Measurements from ENCODE around the gene PGR. TPM values are rescaled to one million over a fixed set of nuclear protein-coding genes. Genes with fewer than 3 reads are reported as not detected.

Gene PGR
- total and polyA plus RNA-seq, 2 of the 8 experiments (the other 6 are each of a cell fraction or from before 2014, with no cell fraction given), result 0.03 to 0.35 TPM

GRCh38 chr11:101138245-101138930 is 8.8 kb upstream of the PGR start:
- FAIRE-seq (no peak), DNase-seq (ENCODE audit: low read depth in 1 of 2, low spot score in 2 of 2) (no peak)
- H2BK5ac ChIP-seq (ENCODE audit: low read depth, low read length), result no peak overlapping the region
- no peak overlapping the region for H2BK15ac ChIP-seq (ENCODE audit: low read length)
- H2AFZ ChIP-seq (ENCODE audit: low read length), result no peak overlapping the region
- no peaks in the 10 kb centered on the region for H3K23me2 ChIP-seq (ENCODE audit: low read depth, low read length)
- ChIA-PET POLR2A (ENCODE audit: partially characterized antibody) (no interaction called here), CTCF (ENCODE audit: partially characterized antibody) (interaction anchor here (1.4 kb wide), 1 partner anchor 135 kb away, joined by 3 read pairs; no protein-coding TSS in a partner anchor)
- H3K36me3 ChIP-seq (ENCODE audit: control insufficient read depth in 2 of 4, insufficient read depth in 4 of 4, low read length in 3 of 4), result no peaks in the 10 kb centered on the region
- no peak overlapping the region for H2BK20ac ChIP-seq (ENCODE audit: low read length)
- H3K4me1 ChIP-seq (replicated peaks in 1 of 4; ENCODE audit: control insufficient read depth in 3 of 4, insufficient read depth in 4 of 4, low read length in 3 of 4), result no peaks in the 10 kb centered on the region
- no peak overlapping the region for H3K9ac ChIP-seq (replicated peaks in 1 of 4; ENCODE audit: extremely low read depth in 1 of 4, low read depth in 3 of 4, low read length in 3 of 4)
- no peak overlapping the region for H3K14ac ChIP-seq (ENCODE audit: insufficient read length)
- no peak overlapping the region for H4K91ac ChIP-seq (replicated peaks; ENCODE audit: insufficient read length, low read length)
- no peaks in the 10 kb centered on the region for H3K79me2 ChIP-seq (ENCODE audit: control insufficient read depth in 1 of 2, insufficient read depth in 2 of 2, low read length in 2 of 2)
- H3K27ac ChIP-seq (ENCODE audit: low read depth, low read length), result no peak overlapping the region
- H4K8ac ChIP-seq (ENCODE audit: extremely low read depth, insufficient read depth, low read length), result no peak overlapping the region
- no peak overlapping the region for H2BK12ac ChIP-seq (ENCODE audit: low read depth, low read length)
- no peak overlapping the region for H4K5ac ChIP-seq (ENCODE audit: insufficient read length, low read depth, low read length)
- H3K4me3 ChIP-seq (ENCODE audit: extremely low read depth in 1 of 4, insufficient read depth in 2 of 4, low read depth in 3 of 4, low read length in 4 of 4), result no peak overlapping the region
- no peak overlapping the region for H3K23ac ChIP-seq (ENCODE audit: insufficient read length)
- H3K56ac ChIP-seq (replicated peaks; ENCODE audit: insufficient read length, low read depth, low read length), result no peak overlapping the region
- no peaks in the 10 kb centered on the region for H3K27me3 ChIP-seq (replicated peaks in 1 of 4; ENCODE audit: control insufficient read depth in 3 of 4, extremely low read depth in 1 of 4, insufficient read depth in 3 of 4, low read length in 3 of 4)
- H3K9me3 ChIP-seq (ENCODE audit: insufficient read depth in 2 of 2, low read depth in 1 of 2, low read length in 1 of 2), result no peaks in the 10 kb centered on the region; a peak in 1 of 4 replicates
- H3K79me1 ChIP-seq (ENCODE audit: low read depth, low read length), result no peaks in the 10 kb centered on the region
- H3K18ac ChIP-seq (ENCODE audit: extremely low read depth, low read length), result no peak overlapping the region
- H4K20me1 ChIP-seq (replicated peaks in 1 of 2; ENCODE audit: control insufficient read depth in 1 of 2, insufficient read depth in 2 of 2, low read length in 2 of 2), result no peaks in the 10 kb centered on the region
- 100% methylated on average over 1 of the region's 1 CpG; no CpG with 5 or more reads in 1 of the 2 experiments for WGBS, 2 experiments (ENCODE audit: extremely low coverage in 1 of 2, insufficient coverage in 1 of 2, insufficient read length in 1 of 2, insufficient replicate concordance in 2 of 2, low coverage in 1 of 2, low lambda C conversion rate in 2 of 2, missing lambda C conversion rate in 1 of 2)
- no peak overlapping the region for H3K4me2 ChIP-seq (ENCODE audit: insufficient read depth in 1 of 2, low read depth in 2 of 2, low read length in 2 of 2)
- H3K4ac ChIP-seq (replicated peaks; ENCODE audit: insufficient read length, low read depth, low read length), result no peak overlapping the region
- no peak overlapping the region for H2BK120ac ChIP-seq (replicated peaks; ENCODE audit: low read depth, low read length)
- no peak overlapping the region for H2AK5ac ChIP-seq (ENCODE audit: low read depth, low read length)
- no peak for TF ChIP-seq EP300 (IDR thresholded peaks at IDR 0.05; ENCODE audit: borderline replicate concordance in 1 of 2, low read depth in 2 of 2, low read length in 2 of 2)
